ENCODE measurements around the gene MAU2. TPM values are rescaled to one million over a fixed set of nuclear protein-coding genes. Genes with fewer than 3 reads are reported as not detected.
A peak's percentile ranks its signal among the peaks of the same experiment; 100 is the strongest.

Gene MAU2
- total and polyA plus RNA-seq, 2 of the 13 experiments (the other 11 are each of a cell fraction or from before 2014, with no cell fraction given), result 16.8 to 33.8 TPM

- peak; percentile 74; the same call in 1 of the 2 replicates for TF ChIP-seq ZBTB4 (CRISPR knock-in tag; IDR thresholded peaks at IDR 0.05; ENCODE audit: borderline replicate concordance)
- TF ChIP-seq, protein P1, sequence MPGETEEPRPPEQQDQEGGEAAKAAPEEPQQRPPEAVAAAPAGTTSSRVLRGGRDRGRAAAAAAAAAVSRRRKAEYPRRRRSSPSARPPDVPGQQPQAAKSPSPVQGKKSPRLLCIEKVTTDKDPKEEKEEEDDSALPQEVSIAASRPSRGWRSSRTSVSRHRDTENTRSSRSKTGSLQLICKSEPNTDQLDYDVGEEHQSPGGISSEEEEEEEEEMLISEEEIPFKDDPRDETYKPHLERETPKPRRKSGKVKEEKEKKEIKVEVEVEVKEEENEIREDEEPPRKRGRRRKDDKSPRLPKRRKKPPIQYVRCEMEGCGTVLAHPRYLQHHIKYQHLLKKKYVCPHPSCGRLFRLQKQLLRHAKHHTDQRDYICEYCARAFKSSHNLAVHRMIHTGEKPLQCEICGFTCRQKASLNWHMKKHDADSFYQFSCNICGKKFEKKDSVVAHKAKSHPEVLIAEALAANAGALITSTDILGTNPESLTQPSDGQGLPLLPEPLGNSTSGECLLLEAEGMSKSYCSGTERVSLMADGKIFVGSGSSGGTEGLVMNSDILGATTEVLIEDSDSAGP (CRISPR knock-in tag; IDR thresholded peaks at IDR 0.05; ENCODE audit: borderline replicate concordance), result peak; percentile 34; the same call in 1 of the 2 replicates
- no peak for TF ChIP-seq HNRNPUL1 (IDR thresholded peaks at IDR 0.05; ENCODE audit: low read depth, low read length)
- TF ChIP-seq ZNF570 (CRISPR knock-in tag; IDR thresholded peaks at IDR 0.05; ENCODE audit: borderline replicate concordance), result no peak
- TF ChIP-seq ZBTB42 (CRISPR knock-in tag; IDR thresholded peaks at IDR 0.05), result 0 out of 2 replicates have a peak, but pooled peaks have one; percentile 36
- TF ChIP-seq BORCS8-MEF2B (CRISPR knock-in tag; IDR thresholded peaks at IDR 0.05), result peak; percentile 41; the same call in 1 of the 2 replicates
- no peak for TF ChIP-seq GATA4 (IDR thresholded peaks at IDR 0.05; ENCODE audit: borderline replicate concordance, low read depth)
- peak; percentile 99 for TF ChIP-seq RFX5 (IDR thresholded peaks at IDR 0.05; ENCODE audit: low read depth, low read length)
- TF ChIP-seq, protein P2, sequence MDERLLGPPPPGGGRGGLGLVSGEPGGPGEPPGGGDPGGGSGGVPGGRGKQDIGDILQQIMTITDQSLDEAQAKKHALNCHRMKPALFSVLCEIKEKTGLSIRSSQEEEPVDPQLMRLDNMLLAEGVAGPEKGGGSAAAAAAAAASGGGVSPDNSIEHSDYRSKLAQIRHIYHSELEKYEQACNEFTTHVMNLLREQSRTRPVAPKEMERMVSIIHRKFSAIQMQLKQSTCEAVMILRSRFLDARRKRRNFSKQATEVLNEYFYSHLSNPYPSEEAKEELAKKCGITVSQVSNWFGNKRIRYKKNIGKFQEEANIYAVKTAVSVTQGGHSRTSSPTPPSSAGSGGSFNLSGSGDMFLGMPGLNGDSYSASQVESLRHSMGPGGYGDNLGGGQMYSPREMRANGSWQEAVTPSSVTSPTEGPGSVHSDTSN (CRISPR knock-in tag; IDR thresholded peaks at IDR 0.05), result peak; percentile 99
- TF ChIP-seq SETDB1 (CRISPR knock-in tag; IDR thresholded peaks at IDR 0.05; ENCODE audit: borderline replicate concordance), result no peak
- peak; percentile 46 for TF ChIP-seq HNRNPLL (IDR thresholded peaks at IDR 0.05; ENCODE audit: low read depth, low read length, poor library complexity, severe bottlenecking)
- TF ChIP-seq PLRG1 (conservative IDR thresholded peaks at IDR 0.05), result no peak
- peak; percentile 20; the same call in 1 of the 2 replicates for TF ChIP-seq NR2C2 (CRISPR knock-in tag; IDR thresholded peaks at IDR 0.05; ENCODE audit: borderline replicate concordance)
- 0 out of 2 replicates have a peak, but pooled peaks have one; percentile 54 for TF ChIP-seq TMF1 (CRISPR knock-in tag; IDR thresholded peaks at IDR 0.05; ENCODE audit: low read depth)
- peak; percentile 3; the same call in 1 of the 2 replicates for TF ChIP-seq THAP9 (CRISPR knock-in tag; IDR thresholded peaks at IDR 0.05; ENCODE audit: borderline replicate concordance)
- TF ChIP-seq, protein P3, sequence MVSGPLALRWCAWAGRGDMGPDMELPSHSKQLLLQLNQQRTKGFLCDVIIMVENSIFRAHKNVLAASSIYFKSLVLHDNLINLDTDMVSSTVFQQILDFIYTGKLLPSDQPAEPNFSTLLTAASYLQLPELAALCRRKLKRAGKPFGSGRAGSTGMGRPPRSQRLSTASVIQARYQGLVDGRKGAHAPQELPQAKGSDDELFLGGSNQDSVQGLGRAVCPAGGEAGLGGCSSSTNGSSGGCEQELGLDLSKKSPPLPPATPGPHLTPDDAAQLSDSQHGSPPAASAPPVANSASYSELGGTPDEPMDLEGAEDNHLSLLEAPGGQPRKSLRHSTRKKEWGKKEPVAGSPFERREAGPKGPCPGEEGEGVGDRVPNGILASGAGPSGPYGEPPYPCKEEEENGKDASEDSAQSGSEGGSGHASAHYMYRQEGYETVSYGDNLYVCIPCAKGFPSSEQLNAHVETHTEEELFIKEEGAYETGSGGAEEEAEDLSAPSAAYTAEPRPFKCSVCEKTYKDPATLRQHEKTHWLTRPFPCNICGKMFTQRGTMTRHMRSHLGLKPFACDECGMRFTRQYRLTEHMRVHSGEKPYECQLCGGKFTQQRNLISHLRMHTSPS (CRISPR knock-in tag; IDR thresholded peaks at IDR 0.05; ENCODE audit: low read depth), result peak; percentile 27; the same call in 1 of the 2 replicates
Measured at GRCh38 chr19:19385131-19385895, 64.7 kb downstream of the MAU2 start (continued).

All from HepG2 (cell line).